GM21447 (cell line): ENCODE results near the gene SH3PXD2A.
A peak's percentile ranks its signal among the peaks of the same experiment; 100 is the strongest.

Experiments used
- ATAC-seq: cut with Tn5 transposase; IDR thresholded peaks from one replicate; pipeline ENCODE4 v1.9.1; 2021; ENCODE audit not compliant: unreplicated experiment

SH3PXD2A gene

DNA sequence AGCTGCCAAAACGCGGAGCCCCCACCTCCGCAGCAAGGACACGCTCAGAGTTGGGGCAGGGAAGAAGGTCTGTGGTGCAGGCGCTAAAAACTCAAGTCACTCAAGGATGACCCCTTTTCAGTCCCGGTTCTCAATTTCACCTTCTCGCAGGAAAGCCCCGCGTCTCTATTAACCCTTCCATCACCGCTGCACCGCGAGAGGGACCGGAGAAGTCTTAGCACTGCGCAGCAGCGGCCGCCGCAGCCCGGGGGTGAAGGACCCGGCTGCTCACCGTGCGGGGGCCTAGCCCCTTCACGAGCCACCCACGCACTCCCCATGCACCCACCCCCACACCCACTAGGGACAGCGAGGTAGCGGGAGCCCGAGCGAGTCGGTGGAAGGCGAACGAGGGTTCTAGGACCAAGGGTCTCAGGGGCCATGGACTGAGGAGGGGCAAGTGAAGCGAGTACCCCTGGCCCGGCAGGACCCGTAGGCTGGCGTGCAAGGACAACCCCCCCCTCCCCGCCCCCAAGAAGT, 162.9 kb downstream of the SH3PXD2A start:
- ATAC-seq = peak; percentile 65

DNA sequence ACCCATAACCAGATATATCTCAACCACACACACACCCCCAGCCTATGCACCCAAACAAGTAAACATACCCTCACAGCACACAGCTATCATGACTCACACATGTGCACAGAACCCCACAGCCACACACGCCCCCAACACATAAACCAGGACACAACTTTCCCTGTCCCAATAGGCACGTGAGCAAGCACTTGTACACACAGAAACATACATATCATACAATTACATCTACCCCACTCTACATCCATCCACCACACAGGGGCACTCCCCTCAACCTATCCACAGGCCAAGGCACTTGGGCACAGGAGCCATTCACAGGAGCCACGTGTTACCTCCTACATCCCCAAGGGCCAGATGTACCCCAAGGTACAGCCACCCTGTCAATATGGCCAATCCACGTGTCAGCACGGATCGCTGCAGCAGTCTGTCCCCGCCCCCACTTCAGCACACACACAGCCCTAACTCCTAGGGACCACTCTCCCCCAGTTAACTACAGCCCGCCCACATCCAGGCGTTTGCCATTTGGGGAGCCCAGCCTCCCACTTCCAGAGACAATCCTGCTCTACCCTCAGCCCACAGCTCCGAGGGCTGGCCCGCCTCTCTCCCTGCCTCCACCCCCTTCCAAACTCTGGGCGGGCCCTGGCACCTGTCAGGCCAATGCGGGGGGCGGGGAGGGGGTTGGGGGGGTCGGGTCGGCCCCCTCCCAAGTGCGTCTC, 163.5 kb downstream of the SH3PXD2A start:
- peak; percentile 31 for ATAC-seq

DNA sequence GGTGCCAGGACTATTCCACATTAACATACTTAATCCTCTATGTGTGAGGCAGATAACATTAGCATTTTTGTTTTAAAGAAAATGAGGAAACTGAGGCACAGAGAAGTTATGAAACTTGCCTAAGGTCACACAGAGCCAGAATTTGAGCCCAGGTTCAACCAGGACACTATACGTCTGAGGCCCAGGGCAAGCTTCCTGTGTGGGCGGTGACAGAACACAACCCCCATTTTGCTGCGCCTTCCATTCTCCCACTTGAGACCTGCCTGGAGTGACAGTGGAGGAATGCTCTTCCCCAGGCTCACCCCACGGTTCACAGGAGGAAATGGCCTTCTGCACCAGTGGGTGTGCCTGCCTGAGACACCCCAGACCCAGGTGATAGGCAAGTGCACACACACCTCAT, 164.1 kb downstream of the SH3PXD2A start:
- ATAC-seq = no peak

DNA sequence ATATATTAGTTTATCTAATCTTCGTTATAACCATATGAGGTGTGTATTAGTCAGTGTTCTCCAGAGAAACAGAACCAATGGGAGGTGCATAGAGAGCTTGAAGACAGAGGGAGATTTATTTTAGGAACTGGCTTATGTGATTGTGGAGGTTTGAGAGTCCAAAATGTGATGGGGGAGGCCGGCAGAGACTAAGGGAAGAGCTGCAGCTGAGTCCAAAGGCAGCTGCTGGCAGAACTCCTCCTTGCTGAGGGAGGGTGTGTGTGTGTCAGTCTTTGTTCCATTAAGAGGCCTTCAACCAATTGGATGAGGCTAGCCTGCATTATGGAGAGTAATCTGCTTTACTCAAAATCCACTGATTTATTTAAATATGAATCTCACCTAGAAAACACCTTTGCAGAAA, 165.1 kb downstream of the SH3PXD2A start:
- no peak for ATAC-seq

DNA sequence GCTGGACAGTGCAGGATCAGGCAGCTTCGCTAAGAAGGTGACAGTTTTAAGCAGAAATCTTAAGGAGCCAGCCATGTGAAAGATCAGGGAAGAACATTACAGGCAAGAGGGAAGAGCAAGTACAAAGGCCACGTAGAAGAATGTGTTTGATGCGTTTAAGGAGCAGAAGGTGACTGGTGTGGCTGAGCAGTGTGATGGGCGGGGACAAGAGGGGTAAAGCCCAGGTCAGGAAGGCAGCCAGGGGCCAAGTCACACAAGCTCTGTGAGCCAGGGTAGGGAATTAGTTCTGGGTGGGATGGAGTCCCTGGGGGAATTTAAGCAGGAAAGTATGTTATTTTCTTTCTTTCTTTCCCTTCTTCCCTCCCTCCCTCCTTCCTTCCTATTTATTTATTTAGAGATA, 166.9 kb downstream of the SH3PXD2A start:
- ATAC-seq = no peak

DNA sequence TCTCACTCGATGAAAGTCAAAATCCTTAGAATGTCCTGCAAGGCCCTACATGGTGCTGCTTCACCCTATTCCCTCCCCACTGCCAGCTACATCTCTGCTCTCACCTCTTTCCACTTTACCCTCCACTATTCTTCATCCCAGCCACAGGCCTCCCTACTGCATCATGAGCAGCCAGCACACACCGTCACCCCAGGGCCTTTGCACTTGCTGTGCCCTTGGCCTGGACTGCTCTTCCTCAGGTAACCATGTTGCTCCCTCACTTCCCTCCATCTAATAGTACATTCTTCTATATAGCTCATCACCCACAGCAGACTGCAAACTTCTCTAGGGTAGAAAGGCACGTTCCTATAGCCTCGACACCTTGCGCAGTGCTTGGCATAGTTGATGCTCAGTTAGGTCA, 167.7 kb downstream of the SH3PXD2A start:
- ATAC-seq = no peak

DNA sequence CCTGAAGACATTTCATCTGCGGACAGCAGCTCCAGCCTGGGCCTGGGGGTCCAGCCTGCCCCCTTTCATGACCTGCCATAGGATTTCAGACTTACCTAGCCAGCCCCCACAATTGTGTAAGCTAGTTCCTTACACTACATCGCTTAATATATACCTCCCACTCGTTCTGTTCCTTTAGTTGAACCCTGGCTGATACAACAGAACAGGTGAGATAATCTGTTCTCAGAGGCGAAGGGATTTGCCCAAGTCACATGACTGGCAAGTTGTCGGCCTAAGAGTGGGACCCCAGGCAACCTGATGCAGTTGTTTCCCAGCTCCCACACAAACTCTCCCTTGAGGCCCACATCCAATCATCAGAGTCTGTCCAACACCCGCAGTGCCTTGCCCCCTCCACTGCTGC, 168.2 kb downstream of the SH3PXD2A start:
- ATAC-seq = no peak

DNA sequence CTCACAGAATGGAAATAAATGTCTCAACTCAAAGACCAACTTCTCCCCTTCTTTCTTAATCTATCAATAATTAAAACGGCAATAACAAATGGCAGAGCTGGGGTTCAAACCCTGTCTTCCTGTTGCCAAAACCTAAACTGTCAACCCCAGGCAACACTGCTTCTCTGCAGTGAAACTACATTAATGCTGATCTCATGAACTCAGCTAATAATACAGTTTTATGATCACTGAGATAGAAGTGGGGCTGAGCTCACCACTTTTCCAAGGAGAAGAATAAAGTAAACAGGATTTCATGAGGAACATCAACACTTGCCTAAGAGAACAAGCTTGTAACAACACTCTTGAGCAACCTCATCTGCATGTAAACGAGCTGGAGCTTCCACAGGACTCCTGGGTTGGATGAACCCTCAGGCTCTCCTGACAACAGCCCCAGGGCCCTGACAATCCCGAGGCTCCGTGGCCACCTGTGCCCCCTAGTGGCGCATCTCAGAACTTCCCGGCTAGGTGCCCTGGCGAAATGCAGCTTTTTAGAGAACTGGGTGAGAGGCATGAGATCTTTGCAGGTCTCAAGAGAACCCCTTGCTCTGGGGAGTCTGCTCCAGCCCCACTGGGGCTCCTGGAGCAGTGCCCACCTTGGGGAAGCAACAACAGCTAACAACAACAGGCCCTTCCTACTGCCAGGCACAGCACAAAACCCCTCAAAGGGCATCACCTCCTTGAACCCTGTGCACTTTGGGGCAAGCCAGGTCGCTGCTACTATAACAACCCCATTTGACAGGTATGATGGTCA, 169.3 kb downstream of the SH3PXD2A start:
- peak; percentile 76 for ATAC-seq

DNA sequence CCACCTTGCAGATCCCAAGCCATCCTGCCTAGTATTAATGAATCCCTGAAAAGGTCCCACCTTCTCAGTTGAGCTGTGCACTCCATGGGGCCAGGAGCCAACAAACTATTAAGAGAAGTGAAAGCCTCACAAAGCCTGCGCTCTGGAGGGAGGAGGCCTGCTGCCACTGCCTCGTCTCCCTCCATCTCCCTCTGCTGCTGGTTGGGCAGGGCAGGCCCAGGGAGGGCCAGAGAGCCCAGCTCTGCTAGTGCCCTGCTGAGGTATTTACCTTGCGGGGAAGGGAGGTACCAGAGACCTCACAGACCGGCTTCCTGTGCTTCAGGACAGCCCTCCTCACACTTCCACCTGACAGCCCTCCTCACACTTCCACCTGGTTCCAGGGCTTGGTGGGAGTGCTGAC, 171.5 kb downstream of the SH3PXD2A start:
- ATAC-seq = no peak

DNA sequence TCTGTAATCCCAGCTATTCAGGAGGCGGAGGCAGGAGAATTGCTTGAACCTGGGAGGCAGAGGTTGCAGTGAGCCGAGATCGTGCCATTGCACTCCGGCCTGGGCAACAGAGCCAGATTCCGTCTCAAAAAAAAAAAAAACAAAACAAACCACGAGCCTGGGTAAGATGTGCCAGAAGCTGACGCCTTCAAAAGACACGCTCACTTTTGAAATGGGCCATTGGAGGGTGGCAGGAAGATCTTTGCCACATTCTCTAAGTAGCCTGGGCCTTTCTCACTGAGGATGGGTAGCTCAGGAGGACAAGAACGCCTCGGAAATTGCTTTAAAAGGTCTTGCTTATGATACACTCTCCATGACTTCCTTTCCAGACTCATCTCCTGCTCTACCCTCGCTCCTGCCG, 172.7 kb downstream of the SH3PXD2A start:
- no peak for ATAC-seq

DNA sequence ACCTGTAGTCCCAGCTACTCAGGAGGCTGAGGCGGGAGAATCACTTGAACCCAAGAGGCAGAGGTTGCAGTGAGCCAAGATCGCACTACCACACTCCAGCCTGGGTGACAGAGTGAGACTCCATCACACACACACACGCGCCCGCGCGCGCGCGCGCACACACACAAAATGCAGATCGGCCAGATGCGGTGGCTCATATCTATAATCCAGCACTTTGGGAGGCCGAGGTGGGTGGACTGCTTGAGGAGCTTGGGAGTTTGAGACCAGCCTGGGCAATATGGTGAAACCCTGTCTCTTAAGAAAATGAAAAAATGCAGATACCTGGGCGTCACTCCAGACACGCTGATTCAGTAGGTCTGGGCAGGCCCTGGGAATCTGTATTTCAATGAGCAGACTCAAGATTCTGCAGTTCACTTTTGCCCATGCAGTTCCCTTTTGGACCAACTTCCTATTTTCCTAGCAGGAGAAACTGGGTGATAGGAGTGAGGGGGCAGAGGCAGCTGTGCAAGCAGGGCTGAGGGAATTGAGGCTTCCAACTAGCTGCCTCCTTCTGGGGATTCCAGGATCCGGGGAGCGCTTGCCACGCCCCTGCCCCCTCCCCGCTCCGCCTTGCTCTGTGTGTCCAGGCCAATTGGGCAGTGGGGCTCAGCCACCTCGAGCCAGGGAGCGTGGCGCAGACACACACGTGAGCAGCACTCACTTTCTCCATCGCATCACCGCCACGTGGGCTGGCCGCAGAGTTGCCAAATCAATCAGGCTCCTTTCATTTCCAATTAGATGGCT, 173.6 kb downstream of the SH3PXD2A start:
- ATAC-seq = no peak

DNA sequence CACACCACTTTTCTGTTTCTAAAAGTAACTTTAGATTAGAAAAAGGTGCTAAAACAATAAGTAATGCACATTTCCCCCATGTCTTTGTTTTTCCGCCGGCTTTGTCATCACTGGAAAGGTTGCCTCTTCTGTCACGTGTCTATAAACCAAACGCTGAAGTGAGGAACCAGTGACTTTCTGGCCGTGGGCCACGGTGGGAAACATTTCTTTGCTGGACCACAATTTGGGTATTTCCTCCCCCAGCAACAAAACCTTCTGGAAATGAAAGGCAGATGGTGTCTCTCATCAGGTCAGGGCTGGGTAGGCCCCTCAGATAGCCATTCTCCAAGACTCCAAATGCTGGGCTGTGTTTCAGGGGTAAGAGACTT, 174.5 kb downstream of the SH3PXD2A start:
- no peak for ATAC-seq

DNA sequence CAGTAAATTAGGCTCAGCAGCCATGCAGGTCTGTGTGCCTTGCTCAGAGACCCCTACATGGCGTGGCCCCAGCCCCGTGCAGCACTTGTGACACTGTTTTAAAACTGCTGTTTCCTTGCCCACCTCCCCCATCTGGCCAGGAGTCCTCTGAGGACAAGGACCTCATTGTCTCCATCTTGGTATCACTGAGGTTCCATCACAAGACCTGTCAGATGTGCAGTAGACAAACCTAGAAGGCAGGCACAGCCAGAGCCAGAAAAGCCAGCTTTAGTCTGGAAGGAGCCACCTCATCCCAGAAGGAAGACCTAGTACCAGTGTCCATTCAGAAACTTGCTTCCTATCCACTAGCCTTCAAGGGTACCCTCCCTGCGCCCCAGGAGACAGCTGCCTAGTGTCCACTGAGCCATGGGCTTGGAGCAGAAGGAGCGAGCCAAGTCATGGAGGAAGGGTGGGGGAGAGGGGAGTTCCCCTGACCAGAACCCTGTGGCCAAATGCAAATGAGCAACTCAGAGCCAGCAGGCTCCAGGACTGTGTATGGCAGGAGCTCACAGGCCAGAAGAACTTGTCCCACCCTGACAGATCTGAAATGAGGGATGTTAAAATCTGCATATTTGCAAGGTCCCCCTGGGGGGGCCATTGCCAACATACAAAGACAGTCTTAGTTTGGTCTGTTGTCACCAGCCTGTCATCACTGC, 176.1 kb downstream of the SH3PXD2A start:
- ATAC-seq = peak; percentile 75

DNA sequence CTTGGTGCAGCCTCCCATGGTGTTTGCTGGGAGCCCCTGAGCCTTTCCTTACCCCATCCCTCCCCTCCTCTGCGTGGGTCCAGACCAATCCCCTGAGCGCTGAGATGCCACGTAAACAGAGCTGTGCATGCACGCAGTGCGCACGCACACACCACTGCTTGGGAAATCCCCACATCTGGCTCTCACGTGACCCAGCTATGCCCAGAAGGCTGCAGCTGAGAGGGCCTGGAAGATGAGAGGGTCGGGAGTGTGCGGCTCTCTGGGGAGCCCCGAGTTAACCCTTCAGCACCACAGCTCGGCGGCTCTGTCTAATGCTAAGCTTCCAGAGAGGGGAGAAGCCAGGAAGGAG, 177.2 kb downstream of the SH3PXD2A start:
- peak; percentile 81 for ATAC-seq

DNA sequence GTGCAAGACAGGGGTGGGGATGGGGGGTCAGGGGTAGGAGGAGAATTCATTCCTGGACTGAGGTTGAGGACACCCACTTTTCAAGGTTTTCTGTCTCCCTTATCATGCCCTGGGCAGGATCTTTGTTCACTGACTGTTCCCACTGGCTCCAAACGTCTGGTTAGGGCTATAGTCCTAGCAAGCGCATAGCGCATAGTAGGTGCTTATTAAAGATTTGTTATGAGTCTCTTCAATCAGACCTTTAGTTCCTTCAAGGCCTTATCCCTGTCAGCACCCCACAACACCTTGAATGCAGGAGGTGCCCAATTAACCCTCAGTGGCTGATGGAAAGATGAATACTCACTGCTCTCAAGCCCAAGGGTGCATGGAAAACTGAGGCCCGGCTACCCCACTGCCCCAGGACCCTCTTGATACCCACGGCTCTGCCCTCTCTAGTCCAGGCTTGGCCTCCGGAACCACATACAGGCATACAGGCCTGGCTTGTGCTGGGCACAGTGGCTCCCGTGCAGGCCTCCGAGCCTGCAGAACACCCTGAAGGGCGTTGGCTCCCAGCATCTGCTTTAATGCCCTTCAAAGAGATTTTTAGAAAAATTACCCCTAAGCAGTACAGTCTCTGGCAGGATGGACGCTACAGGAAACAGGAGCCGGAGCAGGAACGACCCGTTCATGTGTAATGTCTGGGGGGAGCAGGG, 177.7 kb downstream of the SH3PXD2A start:
- ATAC-seq = no peak

DNA sequence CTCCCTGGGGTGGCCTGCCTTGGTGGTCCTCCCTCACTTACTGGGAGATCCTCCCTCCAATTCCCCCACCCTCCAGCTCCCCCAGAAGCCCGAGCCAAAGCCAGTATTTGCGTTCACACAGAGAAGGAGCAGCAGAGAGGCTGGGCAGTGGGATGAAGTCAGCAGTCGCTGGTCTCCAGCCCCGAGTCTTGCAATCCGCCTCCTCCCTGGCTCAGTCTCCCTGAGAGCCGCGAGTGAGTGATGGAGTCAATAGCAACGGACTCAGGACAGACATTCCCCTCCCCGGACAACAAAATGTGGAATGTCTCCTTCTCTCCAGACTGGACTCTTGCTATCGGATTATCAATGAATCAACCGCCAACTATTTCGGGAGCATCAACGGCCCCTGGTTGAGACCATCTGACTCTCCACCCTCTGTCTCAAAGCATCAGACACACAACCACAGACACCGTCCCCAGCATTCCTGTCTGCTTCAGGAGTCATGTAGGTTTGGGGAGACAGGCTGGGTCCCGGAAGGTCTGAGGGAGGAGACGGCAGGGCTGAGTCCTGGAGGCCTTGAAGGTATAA, 178.4 kb downstream of the SH3PXD2A start:
- ATAC-seq = no peak

DNA sequence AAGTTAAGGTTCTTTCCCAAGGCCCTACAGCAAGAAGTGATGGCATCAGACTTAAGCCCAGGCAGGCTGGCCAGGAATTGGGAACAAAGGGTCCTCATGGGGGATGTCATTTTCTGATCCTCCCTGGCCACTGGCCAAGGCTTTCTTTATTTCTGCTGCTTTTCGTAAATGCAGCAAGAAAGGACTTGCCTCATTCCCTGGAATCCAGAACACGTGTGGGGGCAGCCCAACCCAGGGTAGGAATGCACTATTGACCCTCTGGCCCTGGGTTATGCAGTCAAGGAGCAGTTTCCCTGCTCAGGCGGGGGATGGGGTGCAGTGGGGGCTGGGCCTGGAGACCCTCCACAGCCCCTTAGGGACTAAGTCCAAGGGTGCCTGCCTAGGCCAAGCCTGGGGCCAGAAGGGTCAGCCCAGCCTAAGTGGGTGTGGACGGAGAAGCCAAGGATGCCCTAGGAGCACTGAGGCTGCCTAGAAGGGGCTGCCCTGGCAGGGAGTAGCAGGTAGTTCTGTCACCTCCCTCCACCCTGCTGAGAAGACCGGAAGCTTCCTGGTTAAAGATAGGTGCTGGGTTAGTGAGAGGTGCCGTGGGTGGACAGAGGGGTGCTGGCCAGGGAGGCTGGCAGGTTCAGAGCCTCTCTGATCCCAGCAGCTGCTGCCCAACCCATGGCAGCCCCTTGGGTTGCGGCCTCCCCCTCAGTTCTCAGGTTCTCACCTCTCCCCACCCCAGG, 179.2 kb downstream of the SH3PXD2A start:
- no peak for ATAC-seq

DNA sequence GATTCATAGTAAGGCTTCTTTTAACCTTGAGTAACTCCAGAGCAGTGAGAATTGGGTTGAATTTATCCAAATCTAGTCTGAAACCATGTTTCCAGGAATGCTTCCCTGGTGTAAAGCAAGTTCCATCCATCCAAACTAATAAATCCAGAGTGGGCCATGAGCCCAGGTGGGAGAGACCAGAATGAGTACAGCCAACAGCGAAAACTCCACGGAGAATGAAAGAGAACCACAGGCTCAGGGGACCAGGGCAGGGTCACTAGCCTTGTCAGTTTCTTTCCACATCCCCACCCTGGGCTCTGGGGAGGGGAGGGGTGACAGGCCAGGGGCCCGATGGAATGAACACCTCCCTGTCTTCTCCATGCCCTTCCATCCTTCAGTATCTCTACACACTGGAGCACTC, 181.8 kb downstream of the SH3PXD2A start:
- no peak for ATAC-seq

DNA sequence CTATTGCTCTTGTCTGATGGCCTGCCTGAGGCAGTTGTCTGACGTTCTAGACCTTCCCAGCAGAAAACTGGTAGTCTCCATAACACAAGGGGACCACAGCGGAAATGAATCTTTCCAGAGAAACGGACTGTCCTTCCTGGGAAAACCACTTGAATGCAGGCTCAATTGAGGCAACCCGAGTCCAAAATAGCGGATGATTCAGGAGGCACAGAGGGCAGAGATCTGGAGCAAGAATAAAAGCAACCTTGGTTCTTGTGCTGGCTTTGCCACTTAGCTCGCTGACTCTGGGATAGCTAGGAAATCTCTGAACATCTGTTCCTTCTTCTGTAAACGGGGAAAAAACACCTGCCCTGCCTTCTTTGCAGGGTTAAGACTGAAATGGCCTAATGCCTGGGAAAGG, 183.0 kb downstream of the SH3PXD2A start:
- no peak for ATAC-seq
